ENCODE data around the gene SLC4A8.
"Not testable (repeated sequence)": the region's sequence is repeated elsewhere in the genome, so short reads cannot be mapped to it uniquely, and the experiment has no call there.

SLC4A8 gene

DNA sequence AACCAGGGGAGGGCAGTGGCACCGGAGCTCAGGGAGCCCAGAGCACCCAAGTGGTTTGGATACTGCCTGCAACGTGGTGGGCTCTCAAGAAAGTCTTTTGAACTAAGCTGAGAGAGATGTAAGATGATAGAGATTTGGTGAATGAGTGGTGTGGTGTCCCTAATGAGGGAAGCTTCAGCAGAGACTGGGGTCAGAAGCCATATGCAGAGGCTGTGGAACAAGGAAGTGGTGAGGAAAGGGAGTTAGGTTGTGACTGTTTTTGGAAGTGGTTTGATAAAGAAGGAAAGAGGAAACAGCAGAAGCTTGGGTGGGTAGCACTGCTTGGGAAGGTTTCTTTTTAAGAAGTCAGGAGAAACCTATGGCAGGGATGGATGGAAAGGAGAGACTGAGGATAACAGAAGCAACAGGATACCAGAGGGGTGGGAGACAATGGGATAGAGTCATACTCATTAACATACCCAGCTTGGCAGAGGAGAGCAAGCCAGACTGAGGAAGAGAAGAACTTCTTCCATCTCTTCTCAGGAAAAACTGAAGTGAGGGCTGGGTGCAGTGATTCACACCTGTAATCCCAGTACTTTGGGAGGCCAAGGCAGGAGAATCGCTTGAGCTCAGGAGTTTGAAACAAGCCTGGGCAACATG is 24.1 kb downstream of the SLC4A8 start:
- Histone ChIP-seq H3K27ac (no peak overlapping the region), H3K9me3 (ENCODE audit: severe bottlenecking) (no peaks in the 10 kb centered on the region), H3K36me3 (peaks cover 9% of the 10 kb centered on the region), H3K27me3 (ENCODE audit: insufficient read depth, low read depth, severe bottlenecking) (no peaks in the 10 kb centered on the region), H3K4me3 (ENCODE audit: low read depth, low read length) (no peak overlapping the region)
- DNase-seq: no peak
- TF ChIP-seq CTCF (IDR thresholded peaks at IDR 0.05; ENCODE audit: low read depth, low read length): no peak

DNA sequence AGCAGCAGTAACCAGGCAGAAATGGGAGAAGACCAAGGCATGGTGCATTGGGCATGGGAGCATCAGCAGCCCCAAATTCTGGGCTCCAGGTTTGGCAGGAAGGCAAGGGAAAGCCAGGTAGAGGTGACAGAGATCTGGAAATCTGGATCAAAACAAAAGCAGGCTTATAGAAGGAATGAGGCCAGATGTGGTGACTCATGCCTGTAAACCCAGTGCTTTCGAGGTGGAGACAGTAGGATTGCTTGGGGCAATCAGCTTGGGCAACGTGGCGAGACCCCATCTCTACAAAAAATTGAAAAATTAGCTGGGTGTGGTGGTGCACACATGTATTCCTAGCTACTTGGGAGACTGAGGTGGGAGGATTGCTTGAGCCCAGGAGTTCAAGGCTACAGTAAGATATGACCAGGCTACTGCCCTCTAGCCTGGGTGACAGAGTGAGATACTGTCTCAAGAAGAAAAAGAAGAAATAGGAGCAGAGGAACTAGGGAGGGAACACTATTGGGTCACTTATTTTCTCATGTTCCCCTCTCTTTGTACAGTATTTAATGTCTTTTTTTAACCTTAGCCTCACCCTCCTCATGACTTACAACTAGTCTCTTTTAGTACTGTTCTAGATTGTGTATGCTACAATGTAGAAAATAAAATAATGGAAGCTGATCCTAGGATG is 25.1 kb downstream of the SLC4A8 start:
- TF ChIP-seq CTCF (IDR thresholded peaks at IDR 0.05; ENCODE audit: low read depth, low read length): no peak
- peaks cover 13% of the 10 kb centered on the region for H3K36me3 ChIP-seq
- no peak overlapping the region for H3K27ac ChIP-seq
- DNase-seq: no peak
- no peaks in the 10 kb centered on the region for H3K9me3 ChIP-seq (ENCODE audit: severe bottlenecking)
- no peak overlapping the region for H3K4me3 ChIP-seq (ENCODE audit: low read depth, low read length)
- no peaks in the 10 kb centered on the region for H3K27me3 ChIP-seq (ENCODE audit: insufficient read depth, low read depth, severe bottlenecking)

- DNase-seq: no peak
- TF ChIP-seq CTCF (IDR thresholded peaks at IDR 0.05; ENCODE audit: low read depth, low read length): no peak
- peaks cover 13% of the 10 kb centered on the region for H3K36me3 ChIP-seq
- H3K4me3 ChIP-seq (ENCODE audit: low read depth, low read length): no peak overlapping the region
- no peak overlapping the region for H3K27ac ChIP-seq
- no peaks in the 10 kb centered on the region for H3K27me3 ChIP-seq (ENCODE audit: insufficient read depth, low read depth, severe bottlenecking)
- no peaks in the 10 kb centered on the region for H3K9me3 ChIP-seq (ENCODE audit: severe bottlenecking)
Measured at GRCh38 chr12:51450333-51450732, 25.7 kb downstream of the SLC4A8 start.

- TF ChIP-seq CTCF (IDR thresholded peaks at IDR 0.05; ENCODE audit: low read depth, low read length): no peak
- no peaks in the 10 kb centered on the region for H3K27me3 ChIP-seq (ENCODE audit: insufficient read depth, low read depth, severe bottlenecking)
- H3K4me3 ChIP-seq (ENCODE audit: low read depth, low read length): no peak overlapping the region
- no peak overlapping the region for H3K27ac ChIP-seq
- no peaks in the 10 kb centered on the region for H3K9me3 ChIP-seq (ENCODE audit: severe bottlenecking)
- peaks cover 13% of the 10 kb centered on the region for H3K36me3 ChIP-seq
- no peak for DNase-seq
Measured at GRCh38 chr12:51450806-51451205, 26.2 kb downstream of the SLC4A8 start.

DNA sequence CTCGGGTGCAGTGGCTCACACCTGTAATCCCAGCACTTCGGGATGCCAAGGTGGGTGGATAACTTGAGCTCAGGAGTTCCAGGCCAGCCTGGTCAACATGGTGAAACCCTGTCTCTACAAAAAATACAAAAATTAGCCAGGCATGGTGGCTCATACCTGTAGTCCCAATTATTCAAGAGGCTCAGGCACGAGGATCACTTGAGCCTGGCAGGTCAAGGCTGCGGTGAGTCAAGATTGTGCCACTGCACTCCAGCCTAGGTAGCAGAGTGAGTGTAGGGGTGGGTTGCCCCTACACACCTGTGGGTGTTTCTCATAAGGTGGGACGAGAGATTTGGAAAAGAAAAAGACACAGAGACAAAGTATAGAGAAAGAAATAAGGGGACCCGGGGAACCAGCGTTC is 29.4 kb downstream of the SLC4A8 start:
- DNase-seq; H3K27me3 ChIP-seq (ENCODE audit: insufficient read depth, low read depth, severe bottlenecking); H3K27ac ChIP-seq; H3K4me3 ChIP-seq (ENCODE audit: low read depth, low read length); H3K9me3 ChIP-seq (ENCODE audit: severe bottlenecking): not testable (repeated sequence)
- peaks cover 25% of the 10 kb centered on the region for H3K36me3 ChIP-seq

DNA sequence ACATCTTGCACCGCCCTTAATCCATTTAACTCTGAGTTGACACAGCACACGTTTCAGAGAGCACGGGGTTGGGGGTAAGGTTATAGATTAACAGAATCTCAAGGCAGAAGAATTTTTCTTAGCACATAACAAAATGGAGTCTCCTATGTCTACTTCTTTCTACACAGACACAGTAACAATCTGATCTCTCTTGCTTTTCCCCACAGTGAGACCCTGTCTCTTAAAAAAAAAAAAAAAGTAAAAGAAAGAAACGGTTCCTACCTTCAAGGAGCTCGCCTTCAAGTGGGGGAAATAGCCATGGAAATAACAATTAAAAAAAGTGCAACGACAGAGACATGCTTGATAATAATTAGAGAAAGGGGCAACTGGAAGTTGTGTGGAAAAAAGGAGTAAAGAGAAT is 30.4 kb downstream of the SLC4A8 start:
- peaks cover 31% of the 10 kb centered on the region for H3K36me3 ChIP-seq
- H3K27me3 ChIP-seq (ENCODE audit: insufficient read depth, low read depth, severe bottlenecking); H3K4me3 ChIP-seq (ENCODE audit: low read depth, low read length); H3K27ac ChIP-seq; DNase-seq; H3K9me3 ChIP-seq (ENCODE audit: severe bottlenecking): not testable (repeated sequence)

DNA sequence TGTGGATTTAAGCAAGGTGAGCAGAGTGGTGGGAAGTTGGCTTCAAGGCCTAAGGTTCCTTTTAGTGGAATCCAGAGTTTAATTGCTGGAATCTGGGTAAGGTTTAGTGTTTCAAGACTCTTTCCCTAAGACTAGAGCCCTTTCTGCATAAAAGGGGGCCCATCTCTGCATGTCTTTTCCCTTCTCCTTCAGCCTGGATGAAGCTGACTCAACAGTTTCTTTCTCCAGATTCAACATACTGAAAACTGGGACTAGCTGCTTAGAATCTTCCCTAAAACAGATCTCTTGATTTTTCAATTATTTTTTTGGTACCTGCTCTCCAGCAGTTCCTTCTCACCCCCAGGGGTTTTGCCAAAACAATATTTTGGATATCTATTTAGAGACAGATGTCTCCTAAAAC is 34.0 kb downstream of the SLC4A8 start:
- no peak for DNase-seq
- Histone ChIP-seq H3K27me3 (ENCODE audit: insufficient read depth, low read depth, severe bottlenecking) (no peaks in the 10 kb centered on the region), H3K4me3 (ENCODE audit: low read depth, low read length) (no peak overlapping the region), H3K9me3 (ENCODE audit: severe bottlenecking) (no peaks in the 10 kb centered on the region), H3K36me3 (peaks cover 49% of the 10 kb centered on the region), H3K27ac (no peak overlapping the region)
- TF ChIP-seq CTCF (IDR thresholded peaks at IDR 0.05; ENCODE audit: low read depth, low read length): no peak
